BLaER1 (cell line): ENCODE results near the gene RAB30.
A peak's percentile ranks its signal among the peaks of the same experiment; 100 is the strongest.
"Not testable (repeated sequence)": the region's sequence is repeated elsewhere in the genome, so short reads cannot be mapped to it uniquely, and the experiment has no call there.

Source experiments
- H3K27ac ChIP-seq: shearing (Covaris generic); formaldehyde crosslinking; 2 replicates; pipeline ENCODE4 v1.8.1; 2022
- H3K27me3 ChIP-seq: shearing (Covaris generic); formaldehyde crosslinking; 2 replicates; pipeline ENCODE4 v1.8.1; 2022
- H3K36me3 ChIP-seq: shearing (Covaris generic); formaldehyde crosslinking; 2 replicates; pipeline ENCODE4 v1.8.1; 2022
- H3K4me1 ChIP-seq: shearing (Covaris generic); formaldehyde crosslinking; 2 replicates; pipeline ENCODE4 v1.8.1; 2022
- H3K4me2 ChIP-seq: shearing (Covaris generic); formaldehyde crosslinking; 2 replicates; pipeline ENCODE4 v1.8.1; 2022
- H3K4me3 ChIP-seq: shearing (Covaris generic); formaldehyde crosslinking; 2 replicates; pipeline ENCODE4 v1.8.1; 2022
- H3K9ac ChIP-seq: shearing (Covaris generic); formaldehyde crosslinking; 2 replicates; pipeline ENCODE4 v1.8.1; 2022
- H3K9me3 ChIP-seq: shearing (Covaris generic); formaldehyde crosslinking; 2 replicates; pipeline ENCODE4 v1.8.1; 2022
- H4K20me1 ChIP-seq: shearing (Covaris generic); formaldehyde crosslinking; 2 replicates; pipeline ENCODE4 v1.8.1; 2022
- Cebpa-rat ChIP-seq: shearing (Covaris generic); IDR thresholded peaks from 2 replicates; pipeline ENCODE4 v1.8.1; 2022

Gene RAB30

GRCh38 chr11:83019888-83020579 is 51.7 kb downstream of the RAB30 start:
- H3K4me3 ChIP-seq = no peak overlapping the region
- H3K27me3 ChIP-seq = no peaks in the 10 kb centered on the region
- H3K9me3 ChIP-seq = peaks cover 16% of the 10 kb centered on the region
- TF ChIP-seq Cebpa-rat = no peak
- H3K4me1 ChIP-seq = peaks cover 7% of the 10 kb centered on the region
- H3K36me3 ChIP-seq = peaks cover 7% of the 10 kb centered on the region; the same call in 1 of the 2 replicates
- H4K20me1 ChIP-seq = no peaks in the 10 kb centered on the region; the same call in 1 of the 2 replicates
- H3K27ac ChIP-seq = no peak overlapping the region
- no peak overlapping the region for H3K9ac ChIP-seq
- no peak overlapping the region for H3K4me2 ChIP-seq

DNA sequence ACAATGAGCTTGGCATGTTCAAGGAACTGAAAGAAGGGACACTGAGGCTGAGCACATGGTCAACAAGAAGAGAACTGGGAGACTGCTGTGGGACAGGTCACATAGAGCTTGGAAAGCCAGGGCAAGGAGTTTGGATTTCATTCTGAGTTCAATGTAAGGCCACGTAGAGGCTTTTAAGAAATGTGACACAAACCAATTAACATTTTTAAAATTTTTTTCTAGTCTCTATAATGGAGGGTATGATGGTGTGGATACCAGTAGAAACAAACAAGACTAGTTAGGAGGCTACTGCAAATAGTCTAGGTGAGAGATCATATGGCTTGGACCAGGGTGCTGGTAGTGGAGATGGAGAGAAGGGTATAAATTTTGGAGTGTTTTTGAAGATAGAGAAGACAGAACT is 56.7 kb downstream of the RAB30 start:
- Histone ChIP-seq H3K9me3 (peaks cover under 1% of the 10 kb centered on the region; the same call in 1 of the 2 replicates), H3K4me1 (peaks cover 5% of the 10 kb centered on the region; the same call in 1 of the 2 replicates), H3K9ac (no peak overlapping the region), H3K36me3 (no peaks in the 10 kb centered on the region), H3K27me3 (no peaks in the 10 kb centered on the region), H3K4me2 (no peak overlapping the region), H3K4me3 (no peak overlapping the region), H4K20me1 (no peaks in the 10 kb centered on the region; the same call in 1 of the 2 replicates), H3K27ac (no peak overlapping the region)
- no peak for TF ChIP-seq Cebpa-rat

DNA sequence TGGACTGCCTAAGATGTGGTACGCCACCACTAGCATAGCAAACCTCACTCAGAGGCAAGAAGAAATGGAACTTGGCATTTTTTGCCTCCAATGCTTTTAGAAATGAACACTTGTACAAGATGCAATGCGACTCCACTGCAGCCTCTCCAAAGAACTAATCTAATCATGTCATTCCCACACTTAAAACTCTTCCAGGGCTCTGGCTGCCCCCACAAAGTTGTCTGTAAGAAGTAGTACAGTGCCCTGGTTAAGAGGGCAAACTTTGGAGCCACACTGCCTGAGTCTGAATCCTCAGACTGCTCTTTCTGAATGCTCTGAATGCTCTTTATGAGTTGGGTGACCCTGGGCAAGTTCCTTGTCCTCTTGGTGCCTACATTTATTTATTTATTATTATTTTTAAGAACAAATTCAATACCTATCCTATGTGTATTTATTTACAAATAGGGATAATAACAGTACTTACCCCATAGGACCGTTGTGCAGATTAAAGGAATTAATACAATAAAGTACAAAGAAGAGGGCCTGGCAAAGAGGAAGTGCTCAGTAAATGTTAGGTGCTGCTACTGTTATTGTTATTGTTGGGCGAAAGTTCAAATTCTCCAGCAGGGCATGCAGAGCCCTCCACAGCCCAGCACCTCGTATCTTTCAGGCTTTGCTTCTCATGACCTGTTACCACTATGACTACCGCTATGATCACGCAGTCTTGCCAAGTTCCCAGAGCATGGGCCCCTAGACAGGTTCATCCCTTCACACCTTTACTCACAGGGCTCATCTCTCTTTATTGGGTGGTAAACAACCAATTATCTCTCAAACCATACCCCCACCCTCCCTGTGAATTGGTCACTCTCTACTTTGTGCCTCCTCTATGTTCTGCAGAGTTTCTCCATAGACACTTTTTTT is 59.3 kb downstream of the RAB30 start:
- Histone ChIP-seq H3K27ac (no peak overlapping the region), H3K9ac (no peak overlapping the region), H3K36me3 (no peaks in the 10 kb centered on the region), H3K4me1 (peaks cover 13% of the 10 kb centered on the region), H3K4me3 (no peak overlapping the region), H4K20me1 (no peaks in the 10 kb centered on the region), H3K4me2 (no peak overlapping the region), H3K9me3 (no peaks in the 10 kb centered on the region), H3K27me3 (no peaks in the 10 kb centered on the region)
- TF ChIP-seq Cebpa-rat = no peak

DNA sequence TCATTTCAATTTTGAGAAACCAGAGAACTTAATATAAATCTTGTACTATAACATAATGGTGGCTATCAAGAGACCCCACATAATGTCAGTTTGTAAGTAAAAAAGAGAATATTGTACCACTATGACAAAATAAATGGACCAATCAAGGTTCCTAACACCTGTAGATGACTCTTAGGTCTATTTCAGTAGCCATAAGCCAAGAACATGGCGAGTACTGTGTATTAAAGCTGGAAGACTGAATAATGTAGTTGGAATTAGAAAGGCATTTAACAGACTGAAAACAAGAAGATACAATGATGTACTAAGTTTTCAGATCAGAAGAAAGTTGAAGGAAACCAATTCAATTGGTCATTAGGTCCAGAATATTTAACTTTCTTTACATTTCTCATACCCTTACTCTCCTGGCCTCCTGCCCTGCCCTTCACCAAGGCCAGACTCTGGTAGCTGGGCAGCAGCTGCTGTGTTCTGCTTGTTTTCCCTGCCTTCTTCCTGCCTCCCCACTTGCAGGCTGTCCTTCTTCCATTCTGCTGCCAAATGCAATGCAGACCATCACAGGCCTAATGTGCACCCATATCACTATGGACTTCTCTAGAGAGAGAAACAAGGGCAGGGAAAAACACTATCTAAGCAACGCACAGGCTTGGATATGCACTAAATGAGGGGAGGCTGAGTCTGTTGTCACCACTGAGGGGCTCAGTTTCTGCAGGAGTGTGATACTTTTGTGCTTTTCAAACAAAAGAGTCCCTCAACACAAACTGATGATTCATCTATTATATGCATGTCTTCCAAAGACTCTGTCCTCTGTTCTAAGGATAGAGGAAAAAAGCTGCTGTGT is 60.1 kb downstream of the RAB30 start:
- Histone ChIP-seq H4K20me1 (no peaks in the 10 kb centered on the region), H3K9me3 (no peaks in the 10 kb centered on the region), H3K9ac (no peak overlapping the region), H3K36me3 (no peaks in the 10 kb centered on the region), H3K4me2 (no peak overlapping the region), H3K4me1 (peaks cover 22% of the 10 kb centered on the region), H3K27me3 (no peaks in the 10 kb centered on the region), H3K4me3 (no peak overlapping the region), H3K27ac (no peak overlapping the region)
- TF ChIP-seq Cebpa-rat = no peak

- Histone ChIP-seq H3K36me3 (no peaks in the 10 kb centered on the region), H3K4me3 (no peak overlapping the region), H3K27ac (no peak overlapping the region), H3K4me1 (peaks cover 30% of the 10 kb centered on the region), H3K9me3 (no peaks in the 10 kb centered on the region), H3K9ac (no peak overlapping the region), H3K27me3 (no peaks in the 10 kb centered on the region), H4K20me1 (no peaks in the 10 kb centered on the region), H3K4me2 (no peak overlapping the region)
- no peak for TF ChIP-seq Cebpa-rat
Measured at GRCh38 chr11:83009999-83010398, 61.7 kb downstream of the RAB30 start.

- H4K20me1 ChIP-seq, H3K4me3 ChIP-seq, H3K27me3 ChIP-seq, H3K4me2 ChIP-seq, H3K9me3 ChIP-seq, H3K27ac ChIP-seq, H3K36me3 ChIP-seq, H3K9ac ChIP-seq: not testable (repeated sequence)
- H3K4me1 ChIP-seq = peaks cover 25% of the 10 kb centered on the region
Measured at GRCh38 chr11:83009136-83009535, 62.6 kb downstream of the RAB30 start.

- no peaks in the 10 kb centered on the region for H3K9me3 ChIP-seq
- no peak overlapping the region for H3K4me3 ChIP-seq
- H3K4me1 ChIP-seq = peaks cover 25% of the 10 kb centered on the region
- H3K27me3 ChIP-seq = no peaks in the 10 kb centered on the region
- H4K20me1 ChIP-seq = no peaks in the 10 kb centered on the region
- H3K4me2 ChIP-seq = no peak overlapping the region
- no peak overlapping the region for H3K9ac ChIP-seq
- TF ChIP-seq Cebpa-rat = no peak
- H3K36me3 ChIP-seq = no peaks in the 10 kb centered on the region
- H3K27ac ChIP-seq = no peak overlapping the region
Measured at GRCh38 chr11:83008581-83008923, 63.1 kb downstream of the RAB30 start.

DNA sequence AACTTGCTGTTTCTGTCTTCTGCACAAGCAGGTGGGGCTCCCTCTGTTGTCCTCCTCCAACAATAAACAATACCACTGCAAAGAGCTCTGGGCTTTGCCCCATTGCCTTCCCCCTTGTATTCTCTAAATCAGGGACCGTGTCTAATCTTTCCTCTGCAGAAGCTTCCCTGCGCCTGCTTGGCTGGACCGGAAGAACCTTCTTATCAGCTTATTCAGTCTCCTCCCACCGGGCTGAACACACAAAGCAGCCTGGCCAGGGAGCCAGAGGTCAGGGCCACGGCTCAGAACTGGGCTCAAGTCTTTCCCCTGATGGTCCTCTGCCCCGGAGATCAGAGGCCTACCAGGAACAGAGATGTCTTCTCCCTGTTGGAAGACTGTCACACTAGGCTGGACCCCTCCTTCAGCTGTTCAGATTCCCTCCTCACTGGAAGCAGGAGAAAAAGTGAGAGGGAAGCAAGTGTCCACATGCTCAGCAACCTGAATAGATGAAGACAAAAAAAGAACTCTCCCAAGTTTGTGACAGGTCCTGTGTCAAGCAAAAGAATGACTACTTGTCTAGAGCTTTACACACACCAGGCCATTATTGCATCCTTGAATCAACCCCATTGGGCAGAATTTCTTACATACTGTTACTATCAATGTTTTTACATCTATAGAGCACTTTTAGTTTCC is 63.7 kb downstream of the RAB30 start:
- H3K4me3 ChIP-seq = no peak overlapping the region
- no peaks in the 10 kb centered on the region for H3K27me3 ChIP-seq
- H3K36me3 ChIP-seq = no peaks in the 10 kb centered on the region
- H3K4me1 ChIP-seq = peaks cover 25% of the 10 kb centered on the region
- H3K27ac ChIP-seq = no peak overlapping the region
- peak overlapping the region; percentile 58 for H3K4me2 ChIP-seq
- no peaks in the 10 kb centered on the region for H3K9me3 ChIP-seq
- H3K9ac ChIP-seq = no peak overlapping the region
- TF ChIP-seq Cebpa-rat = no peak
- no peaks in the 10 kb centered on the region for H4K20me1 ChIP-seq

DNA sequence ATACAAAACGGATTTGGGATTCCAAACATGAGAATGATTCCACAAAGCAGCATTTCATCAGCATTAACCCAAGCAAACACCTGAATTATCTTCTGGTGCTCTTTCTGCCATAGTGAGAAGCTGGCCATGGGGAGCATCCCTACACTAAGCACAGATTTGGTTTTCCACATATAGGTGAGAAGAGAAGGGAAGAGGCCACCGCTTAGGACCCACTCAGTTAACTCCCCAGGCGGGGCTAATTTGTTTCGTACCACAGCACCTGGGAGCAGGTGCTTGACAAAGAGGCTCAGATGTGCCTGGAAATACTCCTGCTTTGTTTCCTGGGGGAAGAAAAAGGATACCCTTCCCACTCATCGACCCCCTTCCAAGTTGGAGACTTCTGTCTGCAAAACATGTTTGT is 64.2 kb downstream of the RAB30 start:
- peak overlapping the region; percentile 58 for H3K4me2 ChIP-seq

More for the DNA sequence above, 64.2 kb downstream of the RAB30 start:
- no peaks in the 10 kb centered on the region for H3K9me3 ChIP-seq
- no peaks in the 10 kb centered on the region for H4K20me1 ChIP-seq
- H3K36me3 ChIP-seq = no peaks in the 10 kb centered on the region
- peaks cover 25% of the 10 kb centered on the region for H3K4me1 ChIP-seq
- no peak overlapping the region for H3K9ac ChIP-seq
- H3K4me3 ChIP-seq = no peak overlapping the region
- TF ChIP-seq Cebpa-rat = no peak
- H3K27ac ChIP-seq = no peak overlapping the region
- H3K27me3 ChIP-seq = no peaks in the 10 kb centered on the region
